NB4 (cell line): ENCODE data around the gene ETV3L.

Experiments
- POLR2A ChIP-seq: IDR thresholded peaks from 2 replicates; pipeline ENCODE4 v1.6.1; 2011; ENCODE audit warnings: mild to moderate bottlenecking; ENCODE audit not compliant: insufficient read length; ENCODE audit errors: extremely low read depth
- TF ChIP-seq, protein P1 (sequence below): IDR thresholded peaks from one replicate; pipeline ENCODE4 v1.5.1; 2012; ENCODE audit warnings: low read depth, low read length

DNA sequence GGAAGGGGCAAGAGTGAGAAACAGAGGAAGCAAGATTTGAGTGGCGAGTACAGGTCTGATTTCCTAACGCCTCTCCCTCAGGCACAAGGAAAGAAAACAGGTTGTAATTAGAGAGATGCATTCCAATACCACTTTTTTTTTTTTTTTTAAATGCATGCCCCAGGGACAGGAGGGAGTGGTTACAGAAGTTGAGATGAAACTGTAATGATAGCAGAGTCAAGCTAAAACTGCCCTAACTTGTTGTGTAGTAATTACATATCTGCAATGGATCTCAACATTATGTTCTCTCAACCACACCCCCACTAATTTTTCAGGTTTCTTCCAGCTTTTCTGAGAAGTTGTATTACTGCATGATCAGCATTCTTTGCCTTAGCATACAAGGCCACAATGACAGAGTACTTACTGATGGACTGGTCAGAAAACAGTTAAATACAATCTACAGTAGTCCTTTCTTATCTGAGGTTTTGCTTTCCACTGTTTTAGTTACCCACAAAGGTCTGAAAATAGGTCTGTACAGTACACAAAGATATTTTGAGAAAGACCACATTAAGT lies 33.1 kb upstream of the ETV3L start:
- TF ChIP-seq, protein P1, sequence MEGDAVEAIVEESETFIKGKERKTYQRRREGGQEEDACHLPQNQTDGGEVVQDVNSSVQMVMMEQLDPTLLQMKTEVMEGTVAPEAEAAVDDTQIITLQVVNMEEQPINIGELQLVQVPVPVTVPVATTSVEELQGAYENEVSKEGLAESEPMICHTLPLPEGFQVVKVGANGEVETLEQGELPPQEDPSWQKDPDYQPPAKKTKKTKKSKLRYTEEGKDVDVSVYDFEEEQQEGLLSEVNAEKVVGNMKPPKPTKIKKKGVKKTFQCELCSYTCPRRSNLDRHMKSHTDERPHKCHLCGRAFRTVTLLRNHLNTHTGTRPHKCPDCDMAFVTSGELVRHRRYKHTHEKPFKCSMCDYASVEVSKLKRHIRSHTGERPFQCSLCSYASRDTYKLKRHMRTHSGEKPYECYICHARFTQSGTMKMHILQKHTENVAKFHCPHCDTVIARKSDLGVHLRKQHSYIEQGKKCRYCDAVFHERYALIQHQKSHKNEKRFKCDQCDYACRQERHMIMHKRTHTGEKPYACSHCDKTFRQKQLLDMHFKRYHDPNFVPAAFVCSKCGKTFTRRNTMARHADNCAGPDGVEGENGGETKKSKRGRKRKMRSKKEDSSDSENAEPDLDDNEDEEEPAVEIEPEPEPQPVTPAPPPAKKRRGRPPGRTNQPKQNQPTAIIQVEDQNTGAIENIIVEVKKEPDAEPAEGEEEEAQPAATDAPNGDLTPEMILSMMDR: no peak
- no peak for TF ChIP-seq POLR2A
